Measurements from ENCODE around the gene SERPINF2.
"Not testable (repeated sequence)": the region's sequence is repeated elsewhere in the genome, so short reads cannot be mapped to it uniquely, and the experiment has no call there.

SERPINF2 gene

GRCh38 chr17:1736348-1737281 lies 6.1 kb upstream of the SERPINF2 start:
- no peak overlapping the region for H3K4me3 ChIP-seq (ENCODE audit: low read depth, low read length)
- TF ChIP-seq CTCF (IDR thresholded peaks at IDR 0.05; ENCODE audit: borderline replicate concordance, insufficient read depth, low read depth, low read length), result no peak

DNA sequence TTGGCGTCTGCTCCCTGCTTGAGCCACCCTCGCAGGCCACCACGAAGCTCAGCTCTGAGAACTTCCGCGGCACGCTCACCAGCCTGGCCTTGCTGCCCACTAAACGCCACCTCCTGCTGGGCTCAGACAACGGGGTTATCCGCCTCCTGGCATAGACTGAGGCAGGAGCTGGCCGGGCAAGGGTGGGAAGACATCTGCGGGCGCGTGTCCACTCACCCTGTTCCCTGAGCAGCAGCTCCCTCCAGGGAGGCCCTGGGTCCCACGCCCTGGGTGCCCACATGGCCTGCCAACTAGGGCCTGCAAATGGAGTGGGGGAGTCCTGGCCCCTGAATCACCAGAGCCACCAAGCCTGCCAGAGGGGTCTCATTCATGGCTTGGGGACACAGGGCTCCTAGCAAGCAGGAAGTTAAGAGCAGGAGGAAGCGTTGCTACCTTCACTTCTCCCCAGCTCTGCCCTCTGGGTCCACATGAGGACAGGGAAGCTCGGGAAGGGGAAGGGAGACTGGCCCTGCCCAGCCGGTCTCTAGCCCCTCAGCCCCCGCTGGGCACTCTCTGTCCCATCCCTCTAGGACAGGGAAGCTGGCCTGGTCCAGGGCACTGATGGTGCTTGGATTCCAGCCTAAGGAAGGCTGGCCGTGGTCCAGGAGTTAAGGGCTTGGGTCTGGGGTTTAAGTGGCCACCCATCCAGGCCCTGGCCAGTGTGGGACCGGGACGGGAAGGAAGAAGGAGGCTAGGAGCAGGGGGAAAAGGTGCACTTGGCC lies 5.0 kb upstream of the SERPINF2 start:
- TF ChIP-seq CTCF (IDR thresholded peaks at IDR 0.05; ENCODE audit: borderline replicate concordance, insufficient read depth, low read depth, low read length), result no peak
- H3K4me3 ChIP-seq (ENCODE audit: low read depth, low read length), result no peak overlapping the region

GRCh38 chr17:1741899-1742298 lies 772 bp upstream of the SERPINF2 start:
- H3K4me3 ChIP-seq (ENCODE audit: low read depth, low read length), result not testable (repeated sequence)

DNA sequence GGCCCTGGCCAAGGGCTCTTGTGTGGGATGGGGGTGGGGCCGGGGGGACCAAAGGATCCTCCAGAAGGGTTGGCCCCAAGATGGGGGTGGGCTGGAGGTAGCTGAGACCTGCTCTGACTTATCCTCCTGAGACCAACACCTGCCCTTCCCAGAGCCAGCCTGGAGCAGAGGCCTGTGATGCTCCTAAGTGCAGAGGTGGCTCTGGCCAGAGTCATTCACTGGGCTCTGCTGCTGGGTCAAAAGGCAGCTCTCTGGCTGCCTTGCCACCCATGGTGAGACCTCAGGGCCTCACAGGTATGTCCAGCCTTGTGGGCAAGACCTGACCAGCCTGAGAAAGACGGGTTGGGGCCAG lies 393 bp downstream of the SERPINF2 start:
- TF ChIP-seq CTCF (IDR thresholded peaks at IDR 0.05; ENCODE audit: borderline replicate concordance, insufficient read depth, low read depth, low read length), result no peak
- H3K4me3 ChIP-seq (ENCODE audit: low read depth, low read length), result no peak overlapping the region

DNA sequence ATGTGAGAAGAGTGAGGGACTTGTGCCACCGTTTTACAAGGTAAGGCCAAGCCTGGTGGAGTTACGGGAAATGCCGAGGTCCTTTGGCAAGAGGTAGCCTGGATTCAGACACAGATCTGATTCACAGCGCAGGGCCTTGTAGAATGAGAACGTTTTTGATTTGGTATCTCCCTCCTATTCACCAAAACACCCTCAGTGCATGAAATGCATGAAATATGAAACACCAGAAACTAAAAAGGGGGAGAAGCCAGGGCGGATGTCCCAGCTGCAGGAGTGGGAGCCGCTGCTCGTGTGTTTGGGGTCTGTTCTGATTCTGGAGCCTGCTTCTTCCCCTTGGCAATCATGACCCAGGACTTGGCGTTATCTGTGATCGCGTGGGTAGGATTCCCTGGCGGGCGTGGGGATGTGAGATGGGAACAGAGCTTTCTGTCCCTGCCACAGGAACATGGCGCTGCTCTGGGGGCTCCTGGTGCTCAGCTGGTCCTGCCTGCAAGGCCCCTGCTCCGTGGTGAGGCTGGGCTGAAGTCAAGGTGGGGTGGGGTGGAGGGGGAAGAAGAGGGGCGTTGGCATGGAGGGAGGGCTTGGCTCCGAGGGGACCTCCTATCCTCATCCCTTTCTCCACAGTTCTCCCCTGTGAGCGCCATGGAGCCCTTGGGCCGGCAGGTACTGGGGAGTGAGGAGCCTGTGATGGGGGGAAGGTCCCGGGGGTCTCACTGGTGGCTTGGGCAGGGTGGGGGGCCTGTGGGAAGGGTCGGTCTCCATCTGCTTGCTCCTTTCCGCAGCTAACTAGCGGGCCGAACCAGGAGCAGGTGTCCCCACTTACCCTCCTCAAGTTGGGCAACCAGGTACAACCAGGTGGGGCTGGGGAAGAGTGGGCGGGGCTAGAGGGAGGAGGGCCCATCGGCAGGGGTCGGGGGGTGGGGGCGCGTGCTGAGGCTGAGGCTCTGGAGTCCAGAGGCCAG lies 2.2 kb downstream of the SERPINF2 start:
- TF ChIP-seq CTCF (IDR thresholded peaks at IDR 0.05; ENCODE audit: borderline replicate concordance, insufficient read depth, low read depth, low read length), result no peak
- H3K4me3 ChIP-seq (ENCODE audit: low read depth, low read length), result no peak overlapping the region

DNA sequence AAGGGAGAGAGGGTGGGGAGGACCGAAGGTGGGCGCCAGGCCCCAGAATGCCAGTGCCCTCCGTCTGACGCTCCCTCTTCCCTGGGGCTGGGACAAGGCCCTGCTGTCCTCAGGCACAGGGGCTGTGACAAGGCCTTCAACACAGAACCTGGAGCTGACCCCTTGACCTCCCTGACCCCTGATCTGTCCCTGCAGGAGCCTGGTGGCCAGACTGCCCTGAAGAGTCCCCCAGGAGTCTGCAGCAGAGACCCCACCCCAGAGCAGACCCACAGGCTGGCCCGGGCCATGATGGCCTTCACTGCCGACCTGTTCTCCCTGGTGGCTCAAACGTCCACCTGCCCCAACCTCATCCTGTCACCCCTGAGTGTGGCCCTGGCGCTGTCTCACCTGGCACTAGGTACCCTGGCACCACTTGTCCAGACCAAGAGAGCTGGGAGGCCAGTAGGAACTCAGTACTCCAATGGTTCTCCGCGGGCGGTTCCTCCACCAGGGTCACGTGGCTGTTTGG lies 2.9 kb downstream of the SERPINF2 start:
- no peak for TF ChIP-seq CTCF (IDR thresholded peaks at IDR 0.05; ENCODE audit: borderline replicate concordance, insufficient read depth, low read depth, low read length)
- H3K4me3 ChIP-seq (ENCODE audit: low read depth, low read length), result no peak overlapping the region

All from GM12875 (cell line).